Heart left ventricle (tissue), 16 donors: ENCODE measurements around the gene MRPL55. TPM values are rescaled to one million over a fixed set of nuclear protein-coding genes. Genes with fewer than 3 reads are reported as not detected.

ENCODE experiments used
- ATAC-seq, 4 donors: fragments of 200-7000 bp; cut with Tn5 transposase; one replicate each; pipeline ENCODE4 v1.9.1; 2020 to 2022; ENCODE audit warnings: moderate library complexity in 4 of 4, mild to moderate bottlenecking in 3 of 4, moderate number of reproducible peaks in 1 of 4
- DNase-seq, 5 donors: peaks; one replicate each; pipeline ENCODE4 v3.0.0-alpha.2; 2020
- H3K27ac ChIP-seq, 12 donors: fragments of 200-600 bp; sonication (generic) in 4 of 12; one replicate each; pipeline versions ENCODE4 v1.5.0 to v1.8.0; 2016 to 2022; ENCODE audit warnings: mild to moderate bottlenecking in 2 of 12
- H3K27me3 ChIP-seq, 9 donors: fragments of 200-600 bp; sonication (generic) in 2 of 9; one replicate each; pipeline versions ENCODE4 v1.5.1 to v1.8.0; 2016 to 2022; ENCODE audit warnings: mild to moderate bottlenecking in 3 of 9
- H3K36me3 ChIP-seq, 9 donors: fragments of 200-600 bp; sonication (generic) in 2 of 9; one replicate each; pipeline versions ENCODE4 v1.5.0 to v1.8.0; 2018 to 2022; ENCODE audit warnings: mild to moderate bottlenecking in 2 of 9
- H3K4me1 ChIP-seq, 12 donors: fragments of 200-600 bp; sonication (generic) in 4 of 12; one replicate each; pipeline versions ENCODE4 v1.5.0 to v1.8.0; 2016 to 2022; ENCODE audit warnings: mild to moderate bottlenecking in 3 of 12
- H3K4me3 ChIP-seq, 12 donors: fragments of 200-600 bp; sonication (generic) in 4 of 12; one replicate each; pipeline versions ENCODE4 v1.5.0 to v1.8.0; 2017 to 2022; ENCODE audit warnings: mild to moderate bottlenecking in 9 of 12, moderate library complexity in 4 of 12
- H3K9me3 ChIP-seq, 12 donors: fragments of 200-600 bp; sonication (generic) in 4 of 12; one replicate each; pipeline versions ENCODE4 v1.5.0 to v1.8.0; 2016 to 2022; ENCODE audit warnings: mild to moderate bottlenecking in 1 of 12
- POLR2A ChIP-seq, 2 donors: fragments of 450-650 bp; IDR thresholded peaks; one replicate each; pipeline ENCODE4 v1.6.1; 2017; ENCODE audit warnings: antibody characterized with exemption in 2 of 2, mild to moderate bottlenecking in 2 of 2, moderate library complexity in 2 of 2
- WGBS, 4 donors: extraction: QIAGEN DNeasy Blood & Tissue Kit in 2 of 4; methylation state at CpG; one replicate each; pipeline versions ENCODE4 v1.1.5 to v1.1.7; 2013 to 2018; 5-methylcytosine and 5-hydroxymethylcytosine counted together
- intact Hi-C, 10 donors: fragments of 100-400 bp; cut with DNase I; formaldehyde crosslinking; loops; one replicate each; pipeline versions ENCODE4 v1.11.1 to v1.14.2; 2022
- polyA plus RNA-seq, 2 donors: library from polyadenylated mRNA; stranded (reverse); fragments of 200-250 nt; gene quantifications; one replicate each; pipeline ENCODE4 v1.2.3, GENCODE V29; 2013
- total RNA-seq, 9 donors: library from RNA; depleted of rRNA in 2 of 9; stranded (reverse); fragments of >200 nt in 2 of 9; fragmentation: NEBNext Ultra II Directional in 3 of 9; extraction: Animal tissue kit (Norgen Biotek cat#: 25700) in 3 of 9; gene quantifications; one replicate each; pipeline versions ENCODE4 v1.1.0 to v1.2.4, GENCODE V29; 2016 to 2023
- TF ChIP-seq, protein P1 (sequence below), 12 donors: fragments of 200-600 bp; sonication (generic) in 4 of 12; IDR thresholded peaks; one replicate each; pipeline versions ENCODE4 v1.5.0 to v1.8.0; 2018 to 2022; ENCODE audit warnings: antibody characterized with exemption in 12 of 12, mild to moderate bottlenecking in 5 of 12
- donor health status: ischemic (EF 13 %, LVEDD 7.1; RV severe dilation, severe dysfunction).
- donor health status: healthy with polysubstance abuse.
- donor health status: DM: no; HTN: yes; CAD: no.
- donor health status: DM: no; HTN: no; CAD: no.
- donor health status: ischemic (EF 25% LVEDD 6.9; RV normal size, moderate dysfunction).
- donor health status: ischemic (EF 25% LVEDD 5.7; RV mildly dilated, moderate dysfunction).
- donor health status: healthy.
- donor health status: DM: yes; HTN: yes; CAD: no.
- donor health status: ischemic (EF 35%, LVEDD 5.7; RV mildly dilated, moderate dysfunction).
- donor health status: nonischemic (EF 11% LVEDD 7.7; RV severe dilation, severe dysfunction).
- donor health status: DM: yes; HTN: yes; CAD: no.
- donor health status: PGD.
- donor health status: ischemic (EF 29% LVEDD 5.4; RV normal size, mild dysfunction).
- donor health status: nonischemic (EF 23%, LVEDD 6.1; RV moderate dilation, normal function).

The MRPL55 gene
- total and polyA plus RNA-seq, 11 donors, result 35.5 to 141 (median 55.1) TPM

GRCh38 chr1:228125185-228125584 is 16.1 kb upstream of the MRPL55 start:
- H3K4me1 ChIP-seq, result no peaks in the 10 kb centered on the region
- no peaks in the 10 kb centered on the region for H3K36me3 ChIP-seq
- TF ChIP-seq, protein P1, sequence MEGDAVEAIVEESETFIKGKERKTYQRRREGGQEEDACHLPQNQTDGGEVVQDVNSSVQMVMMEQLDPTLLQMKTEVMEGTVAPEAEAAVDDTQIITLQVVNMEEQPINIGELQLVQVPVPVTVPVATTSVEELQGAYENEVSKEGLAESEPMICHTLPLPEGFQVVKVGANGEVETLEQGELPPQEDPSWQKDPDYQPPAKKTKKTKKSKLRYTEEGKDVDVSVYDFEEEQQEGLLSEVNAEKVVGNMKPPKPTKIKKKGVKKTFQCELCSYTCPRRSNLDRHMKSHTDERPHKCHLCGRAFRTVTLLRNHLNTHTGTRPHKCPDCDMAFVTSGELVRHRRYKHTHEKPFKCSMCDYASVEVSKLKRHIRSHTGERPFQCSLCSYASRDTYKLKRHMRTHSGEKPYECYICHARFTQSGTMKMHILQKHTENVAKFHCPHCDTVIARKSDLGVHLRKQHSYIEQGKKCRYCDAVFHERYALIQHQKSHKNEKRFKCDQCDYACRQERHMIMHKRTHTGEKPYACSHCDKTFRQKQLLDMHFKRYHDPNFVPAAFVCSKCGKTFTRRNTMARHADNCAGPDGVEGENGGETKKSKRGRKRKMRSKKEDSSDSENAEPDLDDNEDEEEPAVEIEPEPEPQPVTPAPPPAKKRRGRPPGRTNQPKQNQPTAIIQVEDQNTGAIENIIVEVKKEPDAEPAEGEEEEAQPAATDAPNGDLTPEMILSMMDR (IDR thresholded peaks at IDR 0.05), result no peak
- no peak for TF ChIP-seq POLR2A (IDR thresholded peaks at IDR 0.05)
- peaks cover 0 to 5% (median 0%) of the 10 kb centered on the region in 9 donors for H3K27me3 ChIP-seq
- DNase-seq, result no peak
- H3K27ac ChIP-seq, result no peak overlapping the region
- intact Hi-C loops, result loop anchor here in 1 of 10 donors (10.0 kb wide), 1 partner anchor 50 kb away; no protein-coding TSS in a partner anchor
- H3K4me3 ChIP-seq, result no peak overlapping the region
- no peak for ATAC-seq
- WGBS, 4 donors, result 75 to 85% (median 79%) methylated on average over 5 of the region's 5 CpGs
- H3K9me3 ChIP-seq, result no peaks in the 10 kb centered on the region

GRCh38 chr1:228123505-228123904 is 14.4 kb upstream of the MRPL55 start:
- ATAC-seq, result no peak
- no peak overlapping the region for H3K27ac ChIP-seq
- H3K27me3 ChIP-seq, result no peaks in the 10 kb centered on the region
- 68 to 80% (median 75%) methylated on average over 2 of the region's 2 CpGs for WGBS, 4 donors
- DNase-seq, result no peak
- TF ChIP-seq, protein P1 (IDR thresholded peaks at IDR 0.05), result no peak
- no peak for TF ChIP-seq POLR2A (IDR thresholded peaks at IDR 0.05)
- H3K9me3 ChIP-seq, result no peaks in the 10 kb centered on the region
- H3K4me3 ChIP-seq, result no peak overlapping the region
- intact Hi-C loops, result loop anchor here in 1 of 10 donors (10.0 kb wide), 1 partner anchor 51 kb away; no protein-coding TSS in a partner anchor
- H3K4me1 ChIP-seq, result no peaks in the 10 kb centered on the region
- no peaks in the 10 kb centered on the region for H3K36me3 ChIP-seq

DNA sequence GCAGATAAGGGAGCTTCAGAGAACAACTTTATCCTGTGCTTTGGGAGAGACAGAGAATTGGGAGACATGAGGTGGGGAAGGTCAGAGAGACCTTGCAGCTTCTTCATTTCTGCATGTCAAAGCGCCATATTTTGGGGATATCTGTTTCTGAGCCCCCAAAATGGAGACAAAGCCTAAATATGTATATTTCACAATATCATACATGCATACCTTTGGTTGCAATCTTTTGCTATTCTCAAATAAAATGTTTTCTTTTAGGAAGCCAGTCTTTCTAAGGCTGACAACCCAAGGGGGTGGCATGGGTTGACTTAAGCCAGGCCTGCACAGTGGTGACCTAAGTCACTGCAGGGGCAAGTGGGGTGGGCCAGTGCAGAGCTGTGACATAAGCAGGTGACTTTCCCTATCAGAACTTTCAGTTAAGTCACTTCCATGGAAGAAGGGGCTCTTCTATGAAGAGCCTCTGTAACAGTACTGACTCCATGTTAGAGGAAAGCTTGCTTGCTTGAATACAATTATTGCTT is 13.9 kb upstream of the MRPL55 start:
- H3K36me3 ChIP-seq, result no peaks in the 10 kb centered on the region
- H3K27me3 ChIP-seq, result no peaks in the 10 kb centered on the region
- H3K27ac ChIP-seq, result no peak overlapping the region
- H3K9me3 ChIP-seq, result peaks cover 0 to 3% (median 0%) of the 10 kb centered on the region in 12 donors
- DNase-seq, result no peak
- ATAC-seq, result no peak
- WGBS, 4 donors, result 64 to 79% (median 67%) methylated on average over 1 of the region's 1 CpG
- H3K4me3 ChIP-seq, result no peak overlapping the region
- TF ChIP-seq, protein P1 (IDR thresholded peaks at IDR 0.05), result no peak
- TF ChIP-seq POLR2A (IDR thresholded peaks at IDR 0.05), result no peak
- intact Hi-C loops, result loop anchor here in 1 of 10 donors (10.0 kb wide), 1 partner anchor 52 kb away; no protein-coding TSS in a partner anchor
- H3K4me1 ChIP-seq, result no peaks in the 10 kb centered on the region

DNA sequence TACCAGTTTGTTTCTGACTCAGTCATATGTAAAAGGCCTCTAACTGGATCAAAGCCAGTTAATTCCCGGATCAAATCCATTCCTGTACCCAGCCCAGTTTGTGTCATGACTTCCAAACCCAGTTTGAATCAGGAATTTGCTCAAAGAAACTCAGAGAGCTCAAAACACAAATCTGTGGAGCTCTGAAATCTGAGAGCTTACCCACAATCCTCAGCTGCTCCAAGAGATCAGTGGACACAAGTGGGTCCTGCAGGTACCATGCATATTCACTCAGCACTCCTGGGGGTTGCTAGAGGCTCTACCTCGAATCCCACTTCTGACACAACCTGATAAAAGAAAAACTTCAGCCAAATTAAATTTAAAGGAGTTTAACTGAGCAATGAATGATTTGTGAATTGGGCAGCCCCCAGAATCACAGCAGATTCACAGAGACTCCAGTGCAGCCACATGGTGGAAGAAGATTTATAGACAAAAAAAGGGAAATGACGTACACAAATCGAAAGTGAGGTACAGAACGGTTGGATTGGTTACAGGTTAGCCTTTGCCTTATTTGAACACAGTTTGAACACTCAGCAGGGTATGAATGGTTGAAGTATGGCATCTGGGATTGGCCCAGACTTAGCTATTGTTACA is 11.9 kb upstream of the MRPL55 start:
- WGBS, 4 donors, result 69 to 80% (median 75%) methylated on average over 5 of the region's 5 CpGs
- intact Hi-C loops, result loop anchor here in 1 of 10 donors (10.0 kb wide), 1 partner anchor 54 kb away; no protein-coding TSS in a partner anchor
- TF ChIP-seq, protein P1 (IDR thresholded peaks at IDR 0.05), result no peak
- no peak for TF ChIP-seq POLR2A (IDR thresholded peaks at IDR 0.05)
- H3K27me3 ChIP-seq, result no peaks in the 10 kb centered on the region
- ATAC-seq, result no peak
- H3K9me3 ChIP-seq, result peaks cover 0 to 3% (median 0%) of the 10 kb centered on the region in 12 donors
- no peak overlapping the region for H3K27ac ChIP-seq
- no peaks in the 10 kb centered on the region for H3K36me3 ChIP-seq
- DNase-seq, result no peak
- no peak overlapping the region for H3K4me3 ChIP-seq
- H3K4me1 ChIP-seq, result no peaks in the 10 kb centered on the region
